C4-2B (cell line): ENCODE data around the gene TET3.

Experiments used
- ZFX ChIP-seq: fragments of 450-650 bp; IDR thresholded peaks from 2 replicates; pipeline ENCODE4 v1.6.1; 2017
- TF ChIP-seq, protein P1 (sequence below): fragments of 450-650 bp; conservative IDR thresholded peaks from 2 replicates; pipeline ENCODE4 v1.5.1; 2017; ENCODE audit warnings: mild to moderate bottlenecking

DNA sequence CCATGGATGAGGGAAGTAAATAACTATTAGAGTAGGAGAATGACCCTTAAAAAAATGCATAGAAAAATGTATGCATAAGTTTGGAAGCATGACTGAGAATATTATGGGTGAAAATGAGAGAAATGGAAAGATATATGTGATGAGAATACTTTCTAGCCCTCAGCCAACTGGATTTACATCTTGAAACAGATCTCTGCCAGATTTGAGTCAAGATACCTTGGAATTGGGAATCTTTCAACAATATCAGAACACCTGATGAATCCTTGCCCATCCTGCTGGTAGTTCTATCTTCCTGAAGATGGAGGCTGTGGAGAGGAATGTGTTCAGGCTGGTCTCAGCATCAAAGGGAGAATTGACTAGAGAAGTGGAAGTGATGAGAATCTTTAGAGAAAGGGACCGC, 5.8 kb downstream of the TET3 start:
- TF ChIP-seq, protein P1, sequence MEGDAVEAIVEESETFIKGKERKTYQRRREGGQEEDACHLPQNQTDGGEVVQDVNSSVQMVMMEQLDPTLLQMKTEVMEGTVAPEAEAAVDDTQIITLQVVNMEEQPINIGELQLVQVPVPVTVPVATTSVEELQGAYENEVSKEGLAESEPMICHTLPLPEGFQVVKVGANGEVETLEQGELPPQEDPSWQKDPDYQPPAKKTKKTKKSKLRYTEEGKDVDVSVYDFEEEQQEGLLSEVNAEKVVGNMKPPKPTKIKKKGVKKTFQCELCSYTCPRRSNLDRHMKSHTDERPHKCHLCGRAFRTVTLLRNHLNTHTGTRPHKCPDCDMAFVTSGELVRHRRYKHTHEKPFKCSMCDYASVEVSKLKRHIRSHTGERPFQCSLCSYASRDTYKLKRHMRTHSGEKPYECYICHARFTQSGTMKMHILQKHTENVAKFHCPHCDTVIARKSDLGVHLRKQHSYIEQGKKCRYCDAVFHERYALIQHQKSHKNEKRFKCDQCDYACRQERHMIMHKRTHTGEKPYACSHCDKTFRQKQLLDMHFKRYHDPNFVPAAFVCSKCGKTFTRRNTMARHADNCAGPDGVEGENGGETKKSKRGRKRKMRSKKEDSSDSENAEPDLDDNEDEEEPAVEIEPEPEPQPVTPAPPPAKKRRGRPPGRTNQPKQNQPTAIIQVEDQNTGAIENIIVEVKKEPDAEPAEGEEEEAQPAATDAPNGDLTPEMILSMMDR, result no peak
- TF ChIP-seq ZFX, result no peak
